ENCODE data around the gene CHMP4B.
A peak's percentile ranks its signal among the peaks of the same experiment; 100 is the strongest.

Gene CHMP4B

GRCh38 chr20:33840759-33841435 lies 29.7 kb downstream of the CHMP4B start:
- DNase-seq (ENCODE audit: low read depth) = no peak

GRCh38 chr20:33841436-33841799 lies 30.3 kb downstream of the CHMP4B start:
- no peak for DNase-seq (ENCODE audit: low read depth)

GRCh38 chr20:33842346-33842745 lies 31.2 kb downstream of the CHMP4B start:
- no peak for DNase-seq (ENCODE audit: low read depth)

GRCh38 chr20:33843050-33843449 lies 31.9 kb downstream of the CHMP4B start:
- no peak for DNase-seq (ENCODE audit: low read depth)

- no peak for DNase-seq (ENCODE audit: low read depth)
Observed at GRCh38 chr20:33843854-33844253, 32.7 kb downstream of the CHMP4B start.

GRCh38 chr20:33846291-33846935 lies 35.3 kb downstream of the CHMP4B start:
- no peak for DNase-seq (ENCODE audit: low read depth)

- DNase-seq (ENCODE audit: low read depth) = no peak
Observed at GRCh38 chr20:33847006-33847405, 35.9 kb downstream of the CHMP4B start.

- no peak for DNase-seq (ENCODE audit: low read depth)
Observed at GRCh38 chr20:33848391-33848790, 37.2 kb downstream of the CHMP4B start.

GRCh38 chr20:33850159-33850558 lies 39.0 kb downstream of the CHMP4B start:
- DNase-seq (ENCODE audit: low read depth) = no peak

- DNase-seq (ENCODE audit: low read depth) = no peak
Observed at GRCh38 chr20:33851842-33852466, 40.8 kb downstream of the CHMP4B start.

GRCh38 chr20:33852626-33853506 lies 41.7 kb downstream of the CHMP4B start:
- DNase-seq (ENCODE audit: low read depth) = no peak

- peak; percentile 19 for DNase-seq (ENCODE audit: low read depth)
Observed at GRCh38 chr20:33853507-33853813, 42.3 kb downstream of the CHMP4B start.

GRCh38 chr20:33857722-33858563 lies 46.8 kb downstream of the CHMP4B start:
- DNase-seq (ENCODE audit: low read depth) = no peak

GRCh38 chr20:33858666-33859065 lies 47.5 kb downstream of the CHMP4B start:
- DNase-seq (ENCODE audit: low read depth) = no peak

- no peak for DNase-seq (ENCODE audit: low read depth)
Observed at GRCh38 chr20:33859157-33859695, 48.1 kb downstream of the CHMP4B start.

- no peak for DNase-seq (ENCODE audit: low read depth)
Observed at GRCh38 chr20:33859751-33860150, 48.6 kb downstream of the CHMP4B start.

- no peak for DNase-seq (ENCODE audit: low read depth)
Observed at GRCh38 chr20:33861458-33861857, 50.3 kb downstream of the CHMP4B start.

- peak; percentile 44 for DNase-seq (ENCODE audit: low read depth)
Observed at GRCh38 chr20:33862709-33863403, 51.7 kb downstream of the CHMP4B start.

- DNase-seq (ENCODE audit: low read depth) = no peak
Observed at GRCh38 chr20:33863440-33864323, 52.5 kb downstream of the CHMP4B start.
